Nucleus accumbens (tissue), 56 donors: ENCODE measurements around the gene SETD2.
"Not testable (repeated sequence)": the region's sequence is repeated elsewhere in the genome, so short reads cannot be mapped to it uniquely, and the experiment has no call there.

Experiments
- DNase-seq, 56 donors: peaks; one replicate each; lab custom pipeline; 2025; lab: John Stamatoyannopoulos, UW

Gene SETD2

DNA sequence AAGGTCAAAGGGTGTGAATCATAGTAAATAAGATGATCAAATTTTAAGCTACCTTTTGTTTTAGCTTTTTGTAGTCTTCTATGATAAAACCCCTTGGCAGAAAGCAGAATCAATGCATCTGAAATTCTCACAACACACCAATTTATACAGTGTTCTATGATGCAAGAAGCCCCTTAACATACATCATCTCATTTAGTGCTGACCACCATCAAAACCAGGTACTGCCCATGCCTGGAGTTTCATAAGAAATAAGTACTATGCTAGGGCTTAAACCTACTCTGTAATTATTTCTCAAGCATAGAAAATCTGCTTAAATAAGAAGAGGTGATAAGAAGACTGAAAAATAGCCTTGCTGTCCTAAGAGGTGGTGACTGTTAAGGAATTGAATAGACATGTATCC, 116.8 kb downstream of the SETD2 start:
- no peak for DNase-seq

- no peak for DNase-seq
Measured at GRCh38 chr3:47042231-47042791, 121.6 kb downstream of the SETD2 start.

- DNase-seq = no peak
Measured at GRCh38 chr3:47041114-47041513, 122.8 kb downstream of the SETD2 start.

DNA sequence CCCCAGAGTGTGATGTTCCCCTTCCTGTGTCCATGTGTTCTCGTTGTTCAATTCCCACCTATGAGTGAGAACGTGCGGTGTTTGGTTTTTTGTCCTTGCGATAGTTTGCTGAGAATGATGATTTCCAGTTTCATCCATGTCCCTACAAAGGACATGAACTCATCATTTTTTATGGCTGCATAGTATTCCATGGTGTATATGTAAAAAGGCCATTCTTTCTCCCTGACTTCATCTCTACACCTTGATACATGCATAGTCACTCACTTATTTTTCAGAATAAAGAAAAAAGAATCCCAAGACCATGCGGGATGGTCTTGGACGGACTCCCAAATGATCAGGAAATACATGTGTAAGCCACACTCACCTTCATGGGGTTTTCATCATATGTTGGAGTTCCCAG, 126.6 kb downstream of the SETD2 start:
- DNase-seq = not testable (repeated sequence)

- DNase-seq = no peak
Measured at GRCh38 chr3:47036145-47036544, 127.8 kb downstream of the SETD2 start.

DNA sequence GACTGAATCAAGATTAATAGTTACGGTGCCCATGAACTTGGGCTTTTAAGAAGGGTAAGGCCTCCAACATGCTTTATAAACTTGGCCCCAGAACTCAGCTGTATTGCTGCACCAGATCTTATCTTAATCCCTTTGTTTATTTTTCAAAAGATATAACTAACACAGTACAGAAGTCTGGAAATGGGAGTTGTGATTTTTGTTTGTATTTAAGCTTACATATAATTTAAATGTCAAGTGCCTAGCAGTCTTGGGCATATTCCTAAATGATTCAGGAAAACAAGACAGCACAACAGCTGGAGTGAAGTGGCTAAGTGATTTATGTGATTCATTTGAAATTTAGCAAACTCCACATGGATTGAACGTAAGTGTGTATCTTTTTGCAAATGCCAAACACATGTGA, 128.3 kb downstream of the SETD2 start:
- DNase-seq = no peak

GRCh38 chr3:47034868-47035489, 128.9 kb downstream of the SETD2 start:
- DNase-seq = peak in 10 of 56 donors; percentile 3 to 26 (median 12)

- not testable (repeated sequence) for DNase-seq
Measured at GRCh38 chr3:47031041-47031440, 132.9 kb downstream of the SETD2 start.

DNA sequence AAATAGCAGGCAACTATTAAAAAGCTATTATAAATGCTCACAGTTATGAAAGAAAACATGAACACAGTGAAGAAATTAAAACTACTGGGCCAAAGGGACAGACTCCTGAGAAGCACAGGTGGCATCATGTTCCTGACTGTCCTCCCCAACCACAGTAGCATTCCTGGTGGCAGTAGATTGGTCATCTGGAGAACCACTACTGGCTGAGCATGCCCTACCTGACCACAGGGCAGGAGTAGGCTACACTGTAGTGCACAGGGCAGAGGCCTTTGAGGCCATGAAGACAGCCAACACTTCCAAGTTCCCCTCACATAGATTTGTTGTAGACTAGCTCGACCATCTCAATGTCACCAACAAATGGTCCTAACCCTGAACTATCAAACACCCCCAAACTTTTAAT, 135.2 kb downstream of the SETD2 start:
- DNase-seq = no peak

DNA sequence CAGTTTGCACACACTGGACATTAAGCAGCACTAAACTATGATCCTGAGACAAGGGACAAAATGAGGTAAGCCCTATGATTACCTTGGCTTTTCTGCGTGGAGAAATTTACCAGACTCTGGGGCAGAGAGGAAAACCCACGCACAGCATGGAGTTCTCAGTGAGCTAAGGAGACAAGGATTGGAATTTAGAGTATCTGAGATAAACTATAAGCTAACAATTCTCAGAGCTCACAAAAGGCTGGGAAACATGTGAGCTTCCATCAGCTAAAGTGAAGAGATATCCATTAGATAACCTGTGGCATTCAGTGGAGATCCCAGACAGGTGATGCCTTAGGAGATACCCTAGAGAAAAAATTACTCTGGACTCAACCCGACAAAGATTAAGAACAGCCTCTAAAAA, 135.8 kb downstream of the SETD2 start:
- no peak for DNase-seq

DNA sequence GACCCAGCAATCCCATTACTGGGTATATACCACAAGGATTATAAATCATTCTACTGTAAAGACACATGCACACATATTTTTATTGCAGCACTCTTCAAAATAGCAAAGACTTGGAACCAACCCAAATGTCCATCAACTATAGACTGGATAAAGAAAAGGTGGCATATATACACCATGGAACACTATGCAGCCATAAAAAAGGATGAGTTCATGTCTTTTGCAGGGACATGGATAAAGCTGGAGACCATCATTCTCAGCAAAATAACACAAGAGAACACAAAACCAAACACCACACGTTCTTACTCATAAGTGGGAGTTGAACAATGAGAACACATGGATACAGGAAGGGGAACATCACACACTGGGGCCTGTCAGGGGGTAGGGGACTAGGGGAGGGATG, 137.5 kb downstream of the SETD2 start:
- DNase-seq = not testable (repeated sequence)

DNA sequence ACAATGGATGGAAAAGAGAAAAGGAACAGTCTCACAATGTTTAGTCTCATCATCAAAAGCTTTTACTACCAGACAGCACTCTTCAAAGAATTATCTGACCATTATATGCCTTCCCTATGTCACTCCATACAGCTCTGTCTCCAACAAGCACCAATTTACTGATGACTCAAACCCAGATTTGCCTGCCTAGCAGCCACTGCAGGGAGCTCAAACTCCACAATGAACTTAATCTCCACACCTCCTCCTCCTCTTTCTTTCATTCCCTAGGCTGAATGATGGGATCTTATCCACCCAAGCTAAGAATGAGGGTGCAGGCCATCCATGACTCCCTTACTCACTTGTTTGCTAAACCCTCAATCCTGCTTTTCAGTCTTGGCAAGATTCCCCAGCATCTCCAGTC, 139.0 kb downstream of the SETD2 start:
- DNase-seq = no peak

DNA sequence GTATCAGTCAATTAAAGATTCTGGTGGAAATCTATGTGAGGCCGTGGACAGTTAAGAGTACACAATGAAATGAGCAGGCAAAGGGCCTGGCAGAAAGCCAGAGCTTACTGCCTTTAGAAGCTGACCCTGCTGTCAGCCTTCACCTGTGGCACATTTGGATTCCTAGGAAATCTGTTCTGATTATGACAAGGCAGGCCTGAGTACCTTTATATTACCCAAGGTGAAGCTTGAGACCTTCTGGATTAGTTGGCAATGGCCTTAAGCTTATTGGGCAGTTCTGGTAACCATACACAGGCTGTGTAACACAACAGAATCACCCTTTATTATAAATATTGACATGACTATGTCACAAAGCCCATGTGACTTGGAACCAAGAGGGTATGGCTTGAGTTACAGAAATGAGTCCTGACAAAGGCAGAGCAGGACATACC, 141.3 kb downstream of the SETD2 start:
- DNase-seq = no peak

- DNase-seq = no peak
Measured at GRCh38 chr3:47020311-47020710, 143.6 kb downstream of the SETD2 start.

DNA sequence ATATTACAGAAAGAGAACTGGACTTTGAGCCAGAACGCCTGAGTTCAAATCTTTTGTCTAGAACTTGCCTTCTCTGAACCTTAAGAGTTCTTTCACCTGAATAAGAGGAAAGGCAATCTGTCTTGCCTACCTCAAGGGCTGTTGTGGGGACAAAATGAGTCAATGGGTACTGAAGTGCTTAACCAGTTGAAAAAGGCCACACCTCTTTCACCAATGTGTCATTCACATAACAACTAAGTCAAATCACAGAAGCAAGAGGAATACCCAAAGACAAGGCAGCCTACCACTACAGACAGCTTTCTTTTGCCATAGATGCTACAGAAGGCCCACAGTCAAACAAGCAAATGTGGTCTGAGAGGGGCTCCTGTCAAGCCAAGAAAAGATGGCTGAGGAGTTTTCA, 144.7 kb downstream of the SETD2 start:
- DNase-seq = no peak

DNA sequence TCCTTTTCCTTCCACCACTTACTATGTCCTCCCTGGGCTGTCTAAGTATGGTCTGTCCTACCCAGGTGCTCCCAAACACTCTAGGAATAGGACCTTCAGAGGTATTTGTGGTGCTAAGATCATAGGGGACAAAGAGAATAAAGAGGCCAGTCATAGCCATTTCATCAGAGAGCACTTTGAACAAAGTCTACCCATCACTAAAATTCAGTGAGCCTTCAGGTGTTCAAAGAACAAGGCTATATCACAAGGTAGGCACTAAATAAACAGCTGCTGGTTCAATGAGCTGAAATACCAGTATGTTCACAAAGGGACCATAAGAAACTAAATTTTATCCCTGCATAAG, 145.7 kb downstream of the SETD2 start:
- no peak for DNase-seq

- no peak for DNase-seq
Measured at GRCh38 chr3:47017504-47018268, 146.2 kb downstream of the SETD2 start.

DNA sequence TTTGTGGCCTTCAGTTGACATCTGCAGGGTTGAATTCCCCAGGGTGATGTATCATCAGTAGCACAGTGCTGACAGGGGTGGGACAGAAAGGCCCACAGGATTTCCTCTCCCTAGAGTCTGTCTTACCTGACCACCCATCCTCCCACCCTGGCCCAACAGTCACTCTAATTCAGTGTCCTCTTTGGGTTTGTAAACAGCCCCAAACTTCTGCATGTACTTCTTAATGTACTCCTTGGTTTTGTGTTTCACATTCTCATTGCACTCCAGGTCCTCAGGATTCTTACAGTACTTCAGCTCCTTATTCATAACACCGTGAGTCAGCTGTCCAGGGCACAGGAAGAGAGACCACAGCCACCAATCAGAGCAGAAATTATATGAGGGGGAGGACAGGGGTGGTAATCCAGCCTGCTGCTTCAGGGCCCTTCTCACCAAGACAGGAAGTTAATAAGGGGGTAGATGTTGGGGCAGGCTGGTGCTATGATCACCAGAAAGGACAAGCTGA, 146.9 kb downstream of the SETD2 start:
- DNase-seq = no peak

DNA sequence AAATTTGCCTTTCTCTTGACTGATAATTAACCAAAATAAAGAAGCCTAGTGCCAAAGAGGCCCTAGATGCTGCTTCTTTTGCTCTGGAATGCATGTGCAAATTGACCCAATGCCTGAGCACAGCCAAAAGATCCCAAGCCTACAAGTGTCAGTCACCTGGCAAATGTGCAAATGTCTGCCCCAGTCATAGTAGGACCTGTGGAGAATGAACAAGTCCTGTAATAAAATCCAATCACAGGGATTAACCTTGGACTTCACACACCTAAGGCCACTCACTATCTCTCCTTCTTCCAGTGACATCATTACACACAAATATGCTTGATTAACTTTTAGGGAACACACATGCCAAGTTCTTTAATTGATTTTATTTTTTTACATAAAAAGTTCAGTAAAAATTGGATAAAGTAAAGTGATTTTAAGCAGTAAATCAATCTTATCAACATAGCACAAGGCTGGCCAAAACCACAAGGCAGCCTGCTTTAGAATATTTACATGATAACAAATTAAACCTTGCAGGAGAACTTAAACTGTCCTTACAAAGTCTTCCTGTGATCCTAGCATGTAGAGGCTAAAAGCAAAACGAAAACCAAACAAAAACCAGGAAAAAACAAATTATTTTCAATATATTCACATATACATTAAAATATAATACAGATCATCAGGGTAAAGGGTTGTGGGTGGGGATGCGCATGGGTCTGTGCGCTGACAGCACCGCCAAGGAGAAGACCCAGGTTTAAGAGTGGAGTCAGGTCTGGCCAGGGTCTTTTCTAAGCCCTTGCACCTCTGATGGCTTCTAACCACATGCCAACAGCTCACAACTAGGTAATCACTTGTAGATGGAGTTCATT, 147.6 kb downstream of the SETD2 start:
- no peak for DNase-seq

GRCh38 chr3:47015151-47015550, 148.8 kb downstream of the SETD2 start:
- no peak for DNase-seq

DNA sequence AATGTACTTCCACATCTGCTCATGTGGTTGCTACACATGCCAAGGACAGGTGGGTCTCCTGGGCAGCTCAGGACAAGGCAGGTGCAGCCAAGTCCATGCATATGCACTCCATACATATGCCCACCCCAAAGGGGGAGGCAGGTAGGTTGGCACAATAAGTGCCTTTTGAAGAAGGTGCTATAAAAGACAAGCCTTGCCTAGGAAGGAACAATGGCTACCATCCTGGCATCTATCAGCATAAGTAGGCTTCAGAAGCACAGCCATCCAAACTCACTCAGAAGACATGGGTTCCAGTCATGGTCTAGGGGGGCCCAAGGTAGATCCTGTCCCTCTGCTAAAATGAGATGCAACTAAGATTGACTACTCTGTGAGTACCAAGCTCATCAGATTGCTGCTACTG, 149.9 kb downstream of the SETD2 start:
- no peak for DNase-seq
